KOPT-K1 (cell line): Measurements from ENCODE around the gene DNASE1L2.

Source experiments
- H3K27ac ChIP-seq: fragments of 200-600 bp; sonication (generic); 2 replicates; pipeline ENCODE4 v1.5.1; 2016; ENCODE audit warnings: antibody characterized with exemption, mild to moderate bottlenecking, low read depth, low read length; ENCODE audit not compliant: poor library complexity, severe bottlenecking
- H3K36me3 ChIP-seq: fragments of 200-600 bp; sonication (generic); 2 replicates; pipeline ENCODE4 v1.5.1; 2017; ENCODE audit warnings: antibody characterized with exemption, mild to moderate bottlenecking, low read length, moderate library complexity; ENCODE audit not compliant: insufficient read depth
- H3K9me3 ChIP-seq: fragments of 200-600 bp; sonication (generic); 2 replicates; pipeline ENCODE4 v1.5.1; 2017; ENCODE audit warnings: antibody characterized with exemption, low read length, mild to moderate bottlenecking; ENCODE audit not compliant: insufficient read depth, poor library complexity, severe bottlenecking

Gene DNASE1L2

DNA sequence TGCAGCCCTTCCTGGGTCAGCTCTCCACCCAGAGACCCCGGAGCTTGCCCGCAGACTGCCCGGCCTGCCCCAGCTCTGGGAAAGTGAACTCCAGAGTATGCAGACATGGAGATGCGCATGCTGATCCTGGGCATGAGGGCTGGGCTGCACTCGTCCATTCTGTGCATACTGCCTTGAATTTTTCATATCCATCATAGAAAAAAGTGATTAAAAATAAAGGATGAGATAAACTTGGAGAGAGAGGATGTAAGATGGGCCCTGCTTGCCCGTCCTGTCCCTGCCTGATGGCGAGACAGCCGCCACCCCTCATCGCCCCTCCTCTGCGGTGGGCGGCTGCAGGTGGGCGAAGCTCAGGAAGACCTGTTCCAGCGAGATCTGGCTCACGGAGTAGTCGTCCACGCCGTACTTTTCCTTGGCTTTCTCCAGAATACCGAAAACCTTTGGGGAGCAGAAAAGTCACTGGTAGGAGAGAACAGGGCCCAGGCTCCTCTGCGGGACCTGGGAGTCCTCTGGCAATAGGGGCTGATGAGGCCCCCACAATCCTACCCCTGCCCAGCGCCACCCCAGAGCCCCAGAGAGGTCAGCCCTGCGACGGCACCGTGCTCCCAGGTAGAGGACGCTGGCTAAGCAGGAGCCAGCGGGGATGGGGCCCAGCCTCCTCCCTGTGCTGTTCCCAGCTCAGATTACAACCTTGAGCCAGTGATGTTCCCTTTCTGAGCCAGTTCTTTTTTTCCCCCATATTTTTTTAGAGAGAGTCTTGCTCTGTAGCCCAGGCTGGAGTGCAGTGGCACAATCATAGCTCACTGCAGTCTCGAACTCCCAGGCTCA, 40.3 kb downstream of the DNASE1L2 start:
- H3K9me3 ChIP-seq, result no peaks in the 10 kb centered on the region
- H3K27ac ChIP-seq, result no peak overlapping the region
- H3K36me3 ChIP-seq, result no peaks in the 10 kb centered on the region

DNA sequence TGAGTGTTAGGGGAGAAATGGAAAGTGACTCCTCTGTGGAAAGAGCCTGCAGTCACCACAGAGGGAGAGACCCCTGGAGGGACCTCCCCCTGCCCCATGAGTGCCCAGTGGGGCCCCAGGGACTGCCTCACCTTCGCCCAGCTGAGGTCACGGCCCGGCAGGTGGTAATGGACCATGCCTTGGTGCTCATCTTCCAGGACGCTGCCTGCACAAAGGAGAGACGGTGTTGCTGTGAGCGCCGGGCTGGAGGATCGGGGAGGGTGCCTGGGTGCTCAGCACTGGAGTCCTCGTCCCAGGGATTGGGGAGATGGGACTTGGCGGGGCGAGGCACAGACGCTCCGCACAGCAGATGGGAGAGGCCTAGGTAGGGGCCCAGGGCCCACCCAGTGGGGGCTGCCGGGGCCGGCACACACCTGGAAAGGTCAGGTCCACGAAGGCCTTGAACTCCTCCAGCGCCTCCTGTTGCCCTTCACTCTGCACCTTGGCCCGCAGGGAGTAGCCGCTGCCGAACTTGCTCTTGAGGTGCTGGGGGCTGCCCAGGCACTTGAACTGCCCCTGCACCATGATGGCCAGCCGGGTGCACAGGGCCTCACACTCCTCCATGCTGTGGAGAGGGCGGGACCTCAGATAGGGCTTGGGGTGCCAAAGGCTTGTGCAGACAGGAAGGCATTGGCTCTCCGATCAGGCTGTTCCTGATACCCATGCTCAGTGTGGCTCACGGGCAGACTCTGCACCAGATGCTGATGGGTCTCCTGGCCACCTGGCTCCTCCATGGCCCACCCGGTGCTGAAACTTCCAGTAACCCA, 41.4 kb downstream of the DNASE1L2 start:
- Histone ChIP-seq H3K9me3 (no peaks in the 10 kb centered on the region), H3K36me3 (no peaks in the 10 kb centered on the region), H3K27ac (no peak overlapping the region)

DNA sequence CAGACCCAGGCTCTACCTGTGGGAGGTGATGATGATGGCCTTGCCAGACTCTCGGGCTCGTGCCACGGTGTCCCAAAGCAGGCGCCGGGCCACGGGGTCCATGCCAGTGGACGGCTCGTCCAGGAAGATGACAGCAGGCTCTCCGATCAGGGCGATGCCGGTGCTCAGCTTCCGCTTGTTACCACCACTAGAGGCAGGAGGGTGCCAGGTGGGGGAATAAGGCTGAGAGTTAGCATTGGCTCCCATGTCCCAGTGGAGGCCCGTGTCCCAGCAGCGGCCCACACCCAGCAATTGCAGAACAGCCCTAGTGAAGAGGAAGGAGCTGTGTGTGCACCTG, 42.0 kb downstream of the DNASE1L2 start:
- no peaks in the 10 kb centered on the region for H3K36me3 ChIP-seq
- no peak overlapping the region for H3K27ac ChIP-seq
- no peaks in the 10 kb centered on the region for H3K9me3 ChIP-seq

GRCh38 chr16:2278956-2279800, 42.9 kb downstream of the DNASE1L2 start:
- Histone ChIP-seq H3K9me3 (no peaks in the 10 kb centered on the region), H3K36me3 (no peaks in the 10 kb centered on the region), H3K27ac (no peak overlapping the region)

DNA sequence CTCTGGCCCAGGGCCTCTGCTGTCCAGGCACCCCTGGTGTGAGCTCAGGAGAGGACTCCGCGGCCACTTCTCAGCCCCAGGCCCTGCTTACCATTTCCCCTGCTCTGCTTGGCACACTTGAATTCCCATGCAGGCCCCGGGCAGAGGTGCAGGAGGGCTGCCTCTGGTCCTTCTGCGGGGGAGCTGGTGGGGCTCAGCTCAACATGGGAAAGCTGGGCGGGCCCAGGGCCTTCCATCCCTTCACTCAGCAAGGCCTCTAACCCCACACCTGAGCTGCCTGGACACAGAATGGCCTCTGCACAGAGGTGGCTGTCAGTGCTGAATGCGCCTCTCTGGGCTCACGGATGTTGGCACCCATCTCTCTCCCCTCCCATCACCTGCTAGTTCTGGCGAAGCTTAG, 44.2 kb downstream of the DNASE1L2 start:
- H3K36me3 ChIP-seq, result no peaks in the 10 kb centered on the region
- H3K27ac ChIP-seq, result no peak overlapping the region
- no peaks in the 10 kb centered on the region for H3K9me3 ChIP-seq

GRCh38 chr16:2280981-2281542, 44.8 kb downstream of the DNASE1L2 start:
- Histone ChIP-seq H3K27ac (no peak overlapping the region), H3K9me3 (no peaks in the 10 kb centered on the region), H3K36me3 (no peaks in the 10 kb centered on the region)

DNA sequence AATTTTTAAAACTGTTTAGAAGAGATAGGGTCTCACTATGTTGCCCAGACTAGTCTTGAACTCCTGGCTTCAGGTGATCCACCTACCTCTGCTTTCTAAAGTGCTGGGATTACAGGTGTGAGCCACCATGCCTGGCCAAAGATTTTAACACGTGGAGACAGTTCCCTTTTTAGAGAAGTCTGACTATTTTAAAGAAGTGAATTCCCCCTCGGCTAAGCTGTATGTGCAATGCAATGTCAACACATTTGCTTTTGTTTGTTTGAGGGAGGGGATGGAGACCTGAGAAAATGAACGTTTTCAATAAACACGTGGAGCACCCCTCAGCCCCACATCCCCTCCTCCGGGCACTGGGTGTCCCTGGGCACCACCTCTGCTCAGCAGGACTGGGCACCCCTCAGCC, 46.0 kb downstream of the DNASE1L2 start:
- H3K9me3 ChIP-seq, result no peaks in the 10 kb centered on the region
- H3K27ac ChIP-seq, result no peak overlapping the region
- H3K36me3 ChIP-seq, result no peaks in the 10 kb centered on the region

DNA sequence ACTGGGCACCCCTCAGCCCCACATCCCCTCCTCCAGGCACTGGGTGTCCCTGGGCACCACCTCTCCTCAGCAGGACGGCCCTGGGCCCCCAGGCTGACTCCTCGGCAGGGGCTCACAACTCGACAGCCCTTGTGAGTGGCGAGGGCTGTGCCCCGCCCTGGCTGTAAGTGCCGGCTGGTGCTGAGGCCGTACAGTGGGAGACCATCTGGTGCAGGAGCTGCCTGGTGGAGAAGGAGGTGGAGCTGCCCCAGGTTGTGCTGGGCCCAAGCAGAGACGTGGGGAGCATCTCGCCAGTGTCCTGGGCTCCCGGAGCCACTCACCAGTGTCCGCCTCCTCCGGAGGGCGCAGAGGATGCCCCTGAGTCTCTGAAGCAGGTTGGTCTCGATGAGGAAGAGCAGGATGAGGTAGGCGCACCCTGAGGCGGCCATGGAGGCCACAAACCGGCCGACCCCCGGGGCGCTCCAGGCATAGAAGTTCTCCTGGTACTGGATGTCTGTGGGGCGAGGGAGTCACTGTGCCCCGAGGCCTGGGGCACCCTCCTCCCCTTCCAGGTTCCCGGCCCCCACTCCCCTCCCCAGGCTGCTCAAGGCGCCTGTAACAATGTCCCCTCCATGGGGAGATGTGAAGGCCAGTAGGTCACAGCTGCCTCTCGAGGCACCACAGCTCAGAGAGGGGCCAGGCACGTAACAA, 46.8 kb downstream of the DNASE1L2 start:
- Histone ChIP-seq H3K36me3 (no peaks in the 10 kb centered on the region), H3K9me3 (no peaks in the 10 kb centered on the region), H3K27ac (no peak overlapping the region)

DNA sequence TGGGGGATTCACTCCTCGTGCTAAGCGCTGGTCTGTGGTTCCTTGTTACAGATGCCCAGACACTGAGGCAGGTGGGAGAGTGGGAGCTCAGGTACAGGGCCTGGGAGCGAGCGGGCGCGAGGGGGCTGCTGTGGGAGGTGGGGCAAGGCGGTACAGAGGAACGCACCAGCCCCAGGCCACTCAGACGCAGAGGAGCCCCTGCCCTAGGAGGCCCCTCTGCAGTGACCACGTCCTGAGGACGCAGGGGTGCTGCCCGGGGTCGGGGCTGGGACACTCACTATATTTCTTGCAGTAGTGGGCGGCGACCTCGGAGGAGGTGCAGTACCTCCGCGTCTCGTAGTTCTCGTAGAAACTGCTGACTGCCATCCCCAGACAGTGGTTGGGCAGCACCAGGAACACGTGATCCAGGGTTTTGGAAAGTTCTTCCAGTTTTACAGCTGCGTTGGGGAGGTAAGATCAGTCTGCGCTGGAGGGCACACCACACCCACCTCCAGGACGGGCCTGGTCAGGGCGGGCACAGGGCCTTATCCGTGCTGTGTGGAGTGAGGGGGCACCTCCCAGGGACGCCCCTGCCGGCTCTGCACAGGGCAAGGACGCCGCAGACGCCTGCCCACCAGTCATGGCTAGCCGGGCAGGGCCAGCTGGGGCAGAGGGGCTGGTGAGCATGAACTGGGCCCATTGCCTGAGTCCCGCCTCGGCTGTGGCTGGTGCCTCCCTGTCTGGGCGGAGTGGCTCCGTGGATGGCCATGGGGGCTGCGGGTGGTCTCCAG, 47.9 kb downstream of the DNASE1L2 start:
- Histone ChIP-seq H3K36me3 (no peaks in the 10 kb centered on the region), H3K27ac (no peak overlapping the region), H3K9me3 (no peaks in the 10 kb centered on the region)

DNA sequence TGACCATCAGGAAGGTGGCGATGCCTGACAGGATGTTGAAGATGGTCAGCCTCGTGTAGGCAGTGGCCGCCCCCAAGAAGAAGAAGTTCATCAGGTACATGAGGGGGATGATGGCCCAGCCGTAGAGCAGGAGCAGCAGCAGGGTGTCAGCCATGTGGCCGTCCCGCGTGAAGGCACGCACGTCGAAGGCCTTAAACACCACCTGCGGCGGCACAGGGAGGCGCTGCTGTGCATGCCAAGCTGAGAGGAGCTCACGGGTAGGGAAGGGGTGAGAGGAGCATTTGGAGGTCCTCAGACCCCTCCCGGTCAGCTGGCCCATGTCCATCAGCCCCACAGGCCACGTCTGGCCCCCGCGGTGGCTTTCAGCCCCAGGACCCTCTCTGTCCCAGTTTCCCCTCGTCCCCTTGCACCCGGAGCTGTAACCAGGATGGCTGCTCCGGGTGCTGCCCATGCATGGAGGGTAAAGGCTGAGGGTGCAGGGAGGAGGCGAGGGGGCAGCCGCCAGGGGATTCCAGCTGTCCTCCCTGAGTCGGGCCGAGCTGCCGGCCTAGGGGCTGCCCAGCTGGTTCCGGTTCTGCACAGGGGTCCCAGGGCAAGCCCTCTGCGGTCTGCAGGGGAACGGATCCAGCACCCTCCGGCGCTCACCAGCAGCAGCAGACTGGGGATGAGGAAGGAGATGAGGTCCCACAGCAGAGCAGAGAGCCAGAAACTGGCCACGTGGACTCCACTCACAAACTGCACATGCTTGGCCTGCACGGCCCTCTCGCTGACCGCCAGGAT, 48.7 kb downstream of the DNASE1L2 start:
- Histone ChIP-seq H3K27ac (no peak overlapping the region), H3K9me3 (no peaks in the 10 kb centered on the region), H3K36me3 (no peaks in the 10 kb centered on the region)

GRCh38 chr16:2285731-2286191, 49.5 kb downstream of the DNASE1L2 start:
- no peak overlapping the region for H3K27ac ChIP-seq
- H3K9me3 ChIP-seq, result no peaks in the 10 kb centered on the region
- H3K36me3 ChIP-seq, result no peaks in the 10 kb centered on the region

DNA sequence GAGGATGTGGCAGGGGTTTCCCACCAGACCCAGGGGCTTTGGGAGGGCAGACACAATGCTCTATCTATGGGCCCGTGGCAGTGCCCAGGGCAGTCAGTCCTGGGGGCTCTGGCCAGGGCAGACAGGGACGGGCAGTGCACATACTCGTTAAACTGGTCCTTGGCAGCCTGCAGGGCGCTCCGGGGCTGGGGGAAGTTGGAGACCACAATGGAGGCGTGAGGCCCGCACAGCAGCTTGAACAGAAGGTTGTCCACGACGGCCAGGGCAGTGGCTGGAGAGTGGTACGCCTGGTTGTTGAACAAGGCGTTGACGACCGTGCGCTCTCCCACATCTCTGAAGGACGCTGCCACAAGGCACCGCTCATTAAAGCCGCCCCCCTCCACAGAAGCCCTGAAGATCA, 50.3 kb downstream of the DNASE1L2 start:
- Histone ChIP-seq H3K36me3 (no peaks in the 10 kb centered on the region), H3K9me3 (no peaks in the 10 kb centered on the region), H3K27ac (no peak overlapping the region)

- Histone ChIP-seq H3K9me3 (no peaks in the 10 kb centered on the region), H3K27ac (no peak overlapping the region), H3K36me3 (no peaks in the 10 kb centered on the region)
These were observed 51.8 kb downstream of the DNASE1L2 start for GRCh38 chr16:2287916-2288547.
